PFSK-1 (cell line): ENCODE data around the gene PRND.

ENCODE experiments used
- FOXP2 ChIP-seq: optimal IDR thresholded peaks from 2 replicates; pipeline ENCODE3; 2011; ENCODE audit warnings: borderline replicate concordance, control low read depth, inconsistent platforms; ENCODE audit not compliant: insufficient read depth; ENCODE audit errors: extremely low read length, extremely low read depth
- POLR2AphosphoS5 ChIP-seq: IDR thresholded peaks from 2 replicates; pipeline ENCODE4 v1.6.1; 2012; ENCODE audit warnings: low read depth, mild to moderate bottlenecking, control low read depth, low read length, moderate library complexity
- SIN3A ChIP-seq: IDR thresholded peaks from 2 replicates; pipeline ENCODE4 v1.6.1; 2012; ENCODE audit warnings: mild to moderate bottlenecking, low read length, moderate library complexity, borderline replicate concordance; ENCODE audit not compliant: insufficient read depth
- TAF1 ChIP-seq: IDR thresholded peaks from 2 replicates; pipeline ENCODE4 v1.6.1; 2012; ENCODE audit warnings: low read length, control low read depth, borderline replicate concordance; ENCODE audit not compliant: insufficient read depth
- TF ChIP-seq, protein P1 (sequence below), 2 experiments: IDR thresholded peaks; 2 replicates each; pipeline versions ENCODE4 v1.6.1 to v1.8.0; 2011 to 2012; ENCODE audit warnings: low read depth in 2 of 2, low read length in 2 of 2, control low read depth in 1 of 2, inconsistent platforms in 1 of 2, mild to moderate bottlenecking in 1 of 2, moderate library complexity in 1 of 2; ENCODE audit not compliant: insufficient read depth in 1 of 2

The PRND gene

DNA sequence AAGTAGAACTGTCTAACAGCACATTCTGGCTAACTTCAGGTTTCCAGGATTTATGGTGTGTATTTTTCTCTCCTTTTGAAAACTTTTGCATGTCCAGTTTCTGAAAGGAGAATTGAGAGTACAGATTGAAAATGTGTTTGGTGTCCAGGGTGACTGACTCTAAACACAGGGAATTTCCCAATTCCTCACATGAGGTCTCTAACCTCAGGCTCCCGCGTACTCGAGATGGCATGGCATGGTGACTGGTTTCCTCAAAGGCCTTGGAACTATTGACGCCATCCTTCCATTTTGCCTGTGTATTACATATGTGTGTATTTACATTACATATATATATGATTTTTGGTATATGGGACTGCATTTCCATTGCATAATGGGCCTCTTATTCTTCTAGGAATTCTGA is 52.5 kb downstream of the PRND start:
- no peak for TF ChIP-seq SIN3A
- TF ChIP-seq, protein P1, sequence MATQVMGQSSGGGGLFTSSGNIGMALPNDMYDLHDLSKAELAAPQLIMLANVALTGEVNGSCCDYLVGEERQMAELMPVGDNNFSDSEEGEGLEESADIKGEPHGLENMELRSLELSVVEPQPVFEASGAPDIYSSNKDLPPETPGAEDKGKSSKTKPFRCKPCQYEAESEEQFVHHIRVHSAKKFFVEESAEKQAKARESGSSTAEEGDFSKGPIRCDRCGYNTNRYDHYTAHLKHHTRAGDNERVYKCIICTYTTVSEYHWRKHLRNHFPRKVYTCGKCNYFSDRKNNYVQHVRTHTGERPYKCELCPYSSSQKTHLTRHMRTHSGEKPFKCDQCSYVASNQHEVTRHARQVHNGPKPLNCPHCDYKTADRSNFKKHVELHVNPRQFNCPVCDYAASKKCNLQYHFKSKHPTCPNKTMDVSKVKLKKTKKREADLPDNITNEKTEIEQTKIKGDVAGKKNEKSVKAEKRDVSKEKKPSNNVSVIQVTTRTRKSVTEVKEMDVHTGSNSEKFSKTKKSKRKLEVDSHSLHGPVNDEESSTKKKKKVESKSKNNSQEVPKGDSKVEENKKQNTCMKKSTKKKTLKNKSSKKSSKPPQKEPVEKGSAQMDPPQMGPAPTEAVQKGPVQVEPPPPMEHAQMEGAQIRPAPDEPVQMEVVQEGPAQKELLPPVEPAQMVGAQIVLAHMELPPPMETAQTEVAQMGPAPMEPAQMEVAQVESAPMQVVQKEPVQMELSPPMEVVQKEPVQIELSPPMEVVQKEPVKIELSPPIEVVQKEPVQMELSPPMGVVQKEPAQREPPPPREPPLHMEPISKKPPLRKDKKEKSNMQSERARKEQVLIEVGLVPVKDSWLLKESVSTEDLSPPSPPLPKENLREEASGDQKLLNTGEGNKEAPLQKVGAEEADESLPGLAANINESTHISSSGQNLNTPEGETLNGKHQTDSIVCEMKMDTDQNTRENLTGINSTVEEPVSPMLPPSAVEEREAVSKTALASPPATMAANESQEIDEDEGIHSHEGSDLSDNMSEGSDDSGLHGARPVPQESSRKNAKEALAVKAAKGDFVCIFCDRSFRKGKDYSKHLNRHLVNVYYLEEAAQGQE (IDR thresholded peaks at IDR 0.05; ENCODE audit: insufficient read depth in 1 of 2, low read depth in 2 of 2, low read length in 2 of 2): no peak
- TF ChIP-seq POLR2AphosphoS5: no peak
- TF ChIP-seq FOXP2: no peak
- no peak for TF ChIP-seq TAF1

DNA sequence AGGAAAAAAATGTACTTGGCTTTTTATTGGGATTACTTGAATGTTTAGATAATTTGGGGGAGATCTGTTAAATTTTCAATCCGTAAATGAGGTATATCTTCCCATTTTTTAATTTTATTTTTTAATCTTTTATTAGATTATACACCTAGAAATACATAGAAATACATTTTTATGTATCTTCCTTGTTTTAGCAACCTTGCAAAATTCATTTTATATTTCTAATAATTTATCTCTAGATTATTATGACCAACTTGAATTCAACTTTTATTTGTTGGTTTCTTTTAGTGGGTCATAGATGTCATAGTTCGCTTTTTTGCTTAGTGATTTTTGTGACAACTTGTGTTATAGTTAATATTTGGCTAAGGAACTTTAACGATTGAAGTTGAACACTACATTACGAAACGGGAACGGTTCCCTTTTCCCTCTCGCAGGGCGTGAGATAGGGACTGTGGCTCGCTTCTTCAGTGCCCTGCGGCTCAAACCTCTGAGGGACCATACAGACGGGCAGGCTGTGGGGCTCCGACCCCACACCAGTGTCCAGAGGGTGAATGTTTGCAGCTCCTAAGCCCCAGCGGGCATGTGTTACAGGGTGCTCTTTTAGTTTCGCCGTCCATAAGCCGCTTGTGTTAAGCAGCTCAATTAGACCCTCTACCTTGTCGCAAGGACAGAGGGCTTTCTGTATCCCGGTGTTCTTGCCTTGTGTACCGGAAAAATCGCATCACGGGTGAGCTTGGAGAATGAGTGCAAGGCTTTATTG is 53.8 kb downstream of the PRND start:
- no peak for TF ChIP-seq SIN3A
- no peak for TF ChIP-seq FOXP2
- TF ChIP-seq, protein P1 (IDR thresholded peaks at IDR 0.05; ENCODE audit: insufficient read depth in 1 of 2, low read depth in 2 of 2, low read length in 2 of 2): no peak
- no peak for TF ChIP-seq POLR2AphosphoS5
- no peak for TF ChIP-seq TAF1

DNA sequence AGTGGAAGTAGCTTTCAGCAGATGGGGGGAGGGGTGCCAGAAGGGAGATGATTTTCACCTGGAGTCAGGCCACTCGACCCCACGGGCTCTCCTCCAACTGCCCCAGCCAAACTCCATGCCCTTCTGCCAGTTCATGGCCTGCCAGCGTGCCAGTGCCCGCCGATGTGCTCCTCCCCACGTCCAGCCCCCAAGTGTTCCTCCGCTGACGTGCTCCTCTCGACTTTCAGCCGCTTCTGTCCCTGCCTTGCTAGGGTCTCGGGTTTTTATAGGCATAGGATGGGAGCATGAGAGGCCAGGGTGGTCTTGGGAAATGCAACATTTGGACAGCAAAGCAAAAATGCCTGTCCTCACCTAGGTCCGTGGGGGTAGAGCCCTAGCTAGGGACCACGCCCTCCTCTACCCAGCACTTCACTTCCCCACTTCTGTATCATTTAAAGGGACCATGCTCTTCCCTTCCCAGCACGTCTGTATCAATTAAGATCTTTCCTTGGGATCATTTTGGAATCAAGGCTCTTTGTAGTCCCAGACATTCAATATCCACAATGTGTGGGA is 54.4 kb downstream of the PRND start:
- TF ChIP-seq TAF1: no peak
